Measurements from ENCODE around the gene FAM131C. TPM values are rescaled to one million over a fixed set of nuclear protein-coding genes. Genes with fewer than 3 reads are reported as not detected.
"Not testable (repeated sequence)": the region's sequence is repeated elsewhere in the genome, so short reads cannot be mapped to it uniquely, and the experiment has no call there.

FAM131C gene
- total and polyA plus RNA-seq, 5 donors = 2.6 to 11.5 (median 4.5) TPM

GRCh38 chr1:16057314-16057915 lies 16.0 kb downstream of the FAM131C start:
- DNase-seq; ATAC-seq; H3K9me3 ChIP-seq (ENCODE audit: control insufficient read depth, low read length); H3K27ac ChIP-seq (ENCODE audit: low read length); H3K27me3 ChIP-seq (ENCODE audit: control insufficient read depth, insufficient read depth); H3K4me1 ChIP-seq (ENCODE audit: control insufficient read depth, insufficient read depth, low read length); H3K4me3 ChIP-seq (ENCODE audit: low read length): not testable (repeated sequence)
- WGBS = 79% methylated on average over 7 of the region's 7 CpGs
- intact Hi-C loops (cut with DNase I) = loop anchor here in 2 of 4 donors (5.0 kb wide), 1 partner anchor 50 kb away; no protein-coding TSS in a partner anchor

- H3K4me1 ChIP-seq (ENCODE audit: control insufficient read depth, insufficient read depth, low read length); H3K27me3 ChIP-seq (ENCODE audit: control insufficient read depth, insufficient read depth); H3K9me3 ChIP-seq (ENCODE audit: control insufficient read depth, low read length); H3K27ac ChIP-seq (ENCODE audit: low read length); ATAC-seq; H3K4me3 ChIP-seq (ENCODE audit: low read length); DNase-seq: not testable (repeated sequence)
- intact Hi-C loops (cut with DNase I) = loop anchor here in 2 of 4 donors (5.0 kb wide), 1 partner anchor 49 kb away; no protein-coding TSS in a partner anchor
- WGBS = 50% methylated on average over 4 of the region's 4 CpGs
Measured at GRCh38 chr1:16056521-16056912, 16.9 kb downstream of the FAM131C start.

GRCh38 chr1:16055613-16056520 lies 17.6 kb downstream of the FAM131C start:
- ATAC-seq (peak; percentile 62 to 78), DNase-seq (peak; percentile 84 to 94 (median 91))
- Histone ChIP-seq H3K4me1 (ENCODE audit: control insufficient read depth, insufficient read depth, low read length) (no peaks in the 10 kb centered on the region), H3K27me3 (ENCODE audit: control insufficient read depth, insufficient read depth) (no peaks in the 10 kb centered on the region), H3K27ac (ENCODE audit: low read length) (no peak overlapping the region), H3K4me3 (ENCODE audit: low read length) (no peak overlapping the region), H3K9me3 (ENCODE audit: control insufficient read depth, low read length) (no peaks in the 10 kb centered on the region)
- intact Hi-C loops (cut with DNase I) = loop anchor here in 3 of 4 donors (2.0 to 5.0 kb wide), 2 partner anchors 47 to 49 kb away; no protein-coding TSS in a partner anchor
- 32% methylated on average over 18 of the region's 18 CpGs for WGBS

- intact Hi-C loops (cut with DNase I) = loop anchor here (2.0 to 5.0 kb wide), 4 partner anchors 43 to 263 kb away; no protein-coding TSS in a partner anchor
- DNase-seq (no peak), ATAC-seq (no peak)
- Histone ChIP-seq H3K9me3 (ENCODE audit: control insufficient read depth, low read length) (no peaks in the 10 kb centered on the region), H3K27me3 (ENCODE audit: control insufficient read depth, insufficient read depth) (no peaks in the 10 kb centered on the region), H3K27ac (ENCODE audit: low read length) (no peak overlapping the region), H3K4me3 (ENCODE audit: low read length) (no peak overlapping the region), H3K4me1 (ENCODE audit: control insufficient read depth, insufficient read depth, low read length) (no peaks in the 10 kb centered on the region)
- WGBS = 82% methylated on average over 7 of the region's 7 CpGs
Measured at GRCh38 chr1:16054598-16055540, 18.6 kb downstream of the FAM131C start.

GRCh38 chr1:16053781-16054502 lies 19.5 kb downstream of the FAM131C start:
- no peak overlapping the region for H3K27ac ChIP-seq (ENCODE audit: low read length)
- H3K4me3 ChIP-seq (ENCODE audit: low read length) = no peak overlapping the region
- 78% methylated on average over 8 of the region's 8 CpGs for WGBS
- H3K9me3 ChIP-seq (ENCODE audit: control insufficient read depth, low read length) = no peaks in the 10 kb centered on the region
- H3K27me3 ChIP-seq (ENCODE audit: control insufficient read depth, insufficient read depth) = no peaks in the 10 kb centered on the region
- DNase-seq = no peak
- H3K4me1 ChIP-seq (ENCODE audit: control insufficient read depth, insufficient read depth, low read length) = no peaks in the 10 kb centered on the region
- no peak for ATAC-seq
- intact Hi-C loops (cut with DNase I) = loop anchor here in 2 of 4 donors (2.0 to 5.0 kb wide), 3 partner anchors 42 to 262 kb away; no protein-coding TSS in a partner anchor

- not testable (repeated sequence) for DNase-seq; H3K9me3 ChIP-seq (ENCODE audit: control insufficient read depth, low read length); H3K4me3 ChIP-seq (ENCODE audit: low read length); ATAC-seq; H3K27me3 ChIP-seq (ENCODE audit: control insufficient read depth, insufficient read depth); H3K4me1 ChIP-seq (ENCODE audit: control insufficient read depth, insufficient read depth, low read length); H3K27ac ChIP-seq (ENCODE audit: low read length)
- intact Hi-C loops (cut with DNase I) = loop anchor here in 2 of 4 donors (5.0 kb wide), 2 partner anchors 40 to 260 kb away; no protein-coding TSS in a partner anchor
- 80% methylated on average over 12 of the region's 12 CpGs for WGBS
Measured at GRCh38 chr1:16051949-16052348, 21.5 kb downstream of the FAM131C start.

- intact Hi-C loops (cut with DNase I) = loop anchor here in 2 of 4 donors (5.0 kb wide), 2 partner anchors 39 to 259 kb away; no protein-coding TSS in a partner anchor
- no peak for ATAC-seq
- 89% methylated on average over 3 of the region's 3 CpGs for WGBS
Measured at GRCh38 chr1:16051039-16051438, 22.4 kb downstream of the FAM131C start.

GRCh38 chr1:16050328-16050727 lies 23.1 kb downstream of the FAM131C start:
- no peaks in the 10 kb centered on the region for H3K9me3 ChIP-seq (ENCODE audit: control insufficient read depth, low read length)
- DNase-seq (no peak), ATAC-seq (no peak)
- H3K27me3 ChIP-seq (ENCODE audit: control insufficient read depth, insufficient read depth) = no peaks in the 10 kb centered on the region
- no peak overlapping the region for H3K4me3 ChIP-seq (ENCODE audit: low read length)
- H3K27ac ChIP-seq (ENCODE audit: low read length) = no peak overlapping the region
- 75% methylated on average over 7 of the region's 7 CpGs for WGBS
- intact Hi-C loops (cut with DNase I) = loop anchor here in 2 of 4 donors (5.0 kb wide), 2 partner anchors 38 to 258 kb away; no protein-coding TSS in a partner anchor
- no peaks in the 10 kb centered on the region for H3K4me1 ChIP-seq (ENCODE audit: control insufficient read depth, insufficient read depth, low read length)

More at GRCh38 chr1:16051039-16051438, 22.4 kb downstream of the FAM131C start:
- H3K27me3 ChIP-seq (ENCODE audit: control insufficient read depth, insufficient read depth) = no peaks in the 10 kb centered on the region
- H3K4me3 ChIP-seq (ENCODE audit: low read length) = no peak overlapping the region
- H3K4me1 ChIP-seq (ENCODE audit: control insufficient read depth, insufficient read depth, low read length) = no peaks in the 10 kb centered on the region
- H3K27ac ChIP-seq (ENCODE audit: low read length) = no peak overlapping the region
- no peak for DNase-seq
- H3K9me3 ChIP-seq (ENCODE audit: control insufficient read depth, low read length) = no peaks in the 10 kb centered on the region

- peak; percentile 68 to 75 for ATAC-seq
- Histone ChIP-seq H3K9me3 (ENCODE audit: control insufficient read depth, low read length) (no peaks in the 10 kb centered on the region), H3K4me3 (ENCODE audit: low read length) (peak overlapping the region; percentile 1), H3K4me1 (ENCODE audit: control insufficient read depth, insufficient read depth, low read length) (no peaks in the 10 kb centered on the region), H3K27ac (ENCODE audit: low read length) (no peak overlapping the region), H3K27me3 (ENCODE audit: control insufficient read depth, insufficient read depth) (no peaks in the 10 kb centered on the region)
- 2% methylated on average over 25 of the region's 25 CpGs for WGBS
- intact Hi-C loops (cut with DNase I) = no loop called here
- DNase-seq = peak; percentile 67 to 88 (median 86)
Measured at GRCh38 chr1:16048573-16049189, 24.8 kb downstream of the FAM131C start.
